Measurements from ENCODE around the gene COLEC11.

DNA sequence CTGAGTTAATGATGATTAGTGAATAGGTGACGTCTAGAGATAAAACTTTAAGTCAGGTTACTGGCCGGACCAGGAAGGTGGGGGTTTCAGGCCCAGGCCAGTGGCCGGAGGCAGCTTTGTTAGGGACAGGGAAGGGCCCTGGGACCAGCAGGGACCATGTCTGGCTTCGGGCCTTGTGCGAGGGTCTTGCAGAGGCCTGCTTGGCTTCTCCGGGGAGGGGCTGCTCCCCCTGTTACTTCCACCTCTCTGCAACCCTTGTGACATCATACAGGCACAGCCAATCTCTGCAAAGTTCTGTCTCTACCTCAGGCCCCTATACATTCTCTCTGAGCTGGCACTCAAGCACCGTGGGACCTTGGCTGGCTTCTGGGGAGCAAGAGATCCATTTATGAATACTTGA, 63.0 kb downstream of the COLEC11 start, which contains the start of gene ALLC:
- no peak for TF ChIP-seq CTCF (IDR thresholded peaks at IDR 0.05)
- TF ChIP-seq POLR2A (IDR thresholded peaks at IDR 0.05) = no peak

Data from adrenal gland (tissue), 5 donors.